NCI-H128 (cell line): Measurements from ENCODE around the gene DLG2.

ENCODE experiments used
- DNase-seq: peaks from one replicate; lab custom pipeline; 2025; ENCODE audit not compliant: unreplicated experiment; lab: John Stamatoyannopoulos, UW

DLG2 gene

DNA sequence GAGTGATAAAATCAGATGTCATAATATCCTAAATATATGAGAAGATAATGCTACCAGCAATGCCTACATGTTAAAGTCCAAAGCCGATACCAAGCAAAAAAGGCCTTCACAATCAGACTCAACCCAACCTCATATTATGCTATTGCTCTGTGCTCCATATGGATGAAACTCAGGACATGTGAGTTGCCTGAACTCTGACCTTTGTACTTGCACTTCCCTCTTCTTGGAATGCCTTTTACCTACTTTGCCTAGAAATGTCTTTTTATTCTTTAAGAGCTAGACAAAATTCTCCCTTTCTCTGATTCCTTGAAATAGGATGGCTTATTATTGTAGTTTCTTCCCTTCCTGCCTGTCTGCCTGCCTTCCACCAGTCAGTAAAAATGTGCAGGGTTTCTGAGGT, 1386.3 kb downstream of the DLG2 start:
- no peak for DNase-seq

DNA sequence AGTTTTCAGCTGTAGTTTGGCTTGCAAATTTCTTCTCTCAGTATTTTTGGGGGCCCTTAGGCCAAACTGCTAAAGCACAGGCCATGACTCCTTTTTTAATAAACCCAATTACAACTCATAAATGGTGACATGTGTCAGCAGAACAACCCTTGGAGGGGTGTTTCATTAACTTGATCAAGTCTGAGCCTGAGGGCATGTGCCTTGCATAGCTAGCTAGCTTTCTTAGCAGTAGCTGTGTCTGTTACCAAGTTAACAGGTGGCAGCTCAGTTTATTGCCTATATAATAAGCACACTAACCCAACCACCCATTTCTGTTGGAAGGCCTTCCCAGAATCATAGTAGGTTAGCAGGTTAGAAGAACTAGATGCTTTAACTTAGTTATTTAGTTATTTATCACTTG, 1390.7 kb downstream of the DLG2 start:
- no peak for DNase-seq

- DNase-seq: no peak
Measured at GRCh38 chr11:84234462-84235202, 1392.5 kb downstream of the DLG2 start.

DNA sequence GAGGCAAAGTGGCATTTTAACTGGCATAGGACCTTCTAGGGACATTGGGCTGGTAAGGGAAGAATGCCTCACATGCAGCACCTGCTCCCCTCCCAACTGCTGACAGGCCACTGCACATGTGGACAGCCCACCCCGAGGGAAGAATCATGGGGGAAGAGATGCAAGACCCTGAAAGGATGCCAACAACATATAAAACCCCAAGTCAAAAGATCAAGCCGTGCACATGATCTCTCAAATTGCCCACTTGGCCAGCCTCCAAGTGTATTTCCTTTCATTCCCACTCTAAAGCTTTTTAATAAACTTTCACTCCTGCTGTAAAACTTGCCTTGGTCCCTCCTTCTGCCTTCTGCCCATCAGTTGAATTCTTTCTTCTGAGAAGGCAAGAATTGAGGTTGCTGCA, 1393.1 kb downstream of the DLG2 start:
- DNase-seq: no peak

DNA sequence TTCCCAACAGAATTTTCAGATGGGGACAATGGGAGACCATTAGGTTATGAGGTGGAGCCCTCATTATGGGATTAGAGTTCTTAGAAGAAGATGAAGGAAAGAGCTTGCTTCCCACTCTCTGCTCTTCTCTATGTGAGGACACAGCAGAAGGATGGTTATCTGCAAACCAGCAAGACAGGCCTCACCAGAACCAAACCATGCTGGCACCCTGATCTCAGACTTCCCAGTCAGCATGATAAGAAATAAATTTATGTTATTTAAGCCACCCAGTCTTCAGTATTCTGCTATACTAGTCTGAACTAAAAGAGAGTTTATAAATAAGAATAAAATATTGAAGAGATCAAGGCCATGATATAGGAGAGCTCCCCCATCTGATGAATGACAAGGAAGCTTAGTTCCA, 1394.6 kb downstream of the DLG2 start:
- DNase-seq: no peak

GRCh38 chr11:84230402-84230801, 1396.7 kb downstream of the DLG2 start:
- no peak for DNase-seq

DNA sequence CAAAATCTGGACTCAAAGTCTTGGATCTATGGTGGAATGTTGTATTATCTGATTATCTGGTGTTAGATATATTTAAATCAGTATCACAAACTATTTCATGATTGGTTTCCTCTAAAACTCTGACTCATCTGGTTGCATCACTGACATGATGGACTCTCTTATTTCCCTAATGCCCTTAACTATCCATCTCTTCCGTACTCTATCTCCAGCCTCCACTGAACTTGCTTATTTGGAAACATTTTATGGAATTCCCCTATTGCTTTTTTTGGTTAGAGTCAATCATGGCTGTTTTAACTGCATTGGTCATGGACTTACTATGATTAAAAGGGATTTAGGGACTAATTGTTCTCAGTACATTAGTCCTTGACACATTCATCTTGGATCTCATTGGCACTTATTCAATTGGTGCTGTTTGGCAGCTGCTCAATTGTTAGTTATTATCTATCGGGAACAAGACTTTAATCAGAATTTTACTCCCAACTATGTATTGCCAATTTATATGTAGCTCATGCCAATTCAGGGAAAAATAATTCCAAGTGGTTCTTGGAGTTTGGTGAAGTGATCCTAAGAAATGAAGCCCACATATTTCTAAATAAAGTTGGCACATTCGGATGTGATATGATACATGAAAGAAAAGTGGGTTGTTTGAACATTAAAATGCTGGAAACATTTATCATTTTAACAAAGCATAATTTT, 1399.0 kb downstream of the DLG2 start:
- no peak for DNase-seq

GRCh38 chr11:84224042-84224441, 1403.1 kb downstream of the DLG2 start:
- DNase-seq: no peak

DNA sequence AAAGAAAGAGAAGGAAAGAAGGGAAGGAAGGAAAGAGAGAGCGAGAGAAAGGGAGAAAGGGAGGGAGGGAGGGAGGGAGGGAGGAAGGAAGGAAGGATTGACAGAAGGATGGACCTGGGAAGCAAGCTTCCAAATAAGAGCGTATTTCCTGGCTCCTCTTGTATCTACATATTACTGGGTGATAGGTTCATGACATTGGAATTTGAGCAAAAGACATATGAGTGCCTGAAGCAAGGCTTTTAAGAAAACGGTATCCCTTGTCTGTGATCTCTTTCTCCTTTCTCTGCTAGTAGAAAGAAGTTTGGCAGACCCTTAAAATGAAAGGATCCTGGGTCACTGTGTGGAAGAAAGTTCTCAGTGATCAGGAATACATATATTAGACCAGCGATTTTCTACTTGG, 1408.8 kb downstream of the DLG2 start:
- DNase-seq: no peak

- no peak for DNase-seq
Measured at GRCh38 chr11:84215672-84216071, 1411.5 kb downstream of the DLG2 start.

GRCh38 chr11:84214557-84214956, 1412.6 kb downstream of the DLG2 start:
- DNase-seq: no peak

DNA sequence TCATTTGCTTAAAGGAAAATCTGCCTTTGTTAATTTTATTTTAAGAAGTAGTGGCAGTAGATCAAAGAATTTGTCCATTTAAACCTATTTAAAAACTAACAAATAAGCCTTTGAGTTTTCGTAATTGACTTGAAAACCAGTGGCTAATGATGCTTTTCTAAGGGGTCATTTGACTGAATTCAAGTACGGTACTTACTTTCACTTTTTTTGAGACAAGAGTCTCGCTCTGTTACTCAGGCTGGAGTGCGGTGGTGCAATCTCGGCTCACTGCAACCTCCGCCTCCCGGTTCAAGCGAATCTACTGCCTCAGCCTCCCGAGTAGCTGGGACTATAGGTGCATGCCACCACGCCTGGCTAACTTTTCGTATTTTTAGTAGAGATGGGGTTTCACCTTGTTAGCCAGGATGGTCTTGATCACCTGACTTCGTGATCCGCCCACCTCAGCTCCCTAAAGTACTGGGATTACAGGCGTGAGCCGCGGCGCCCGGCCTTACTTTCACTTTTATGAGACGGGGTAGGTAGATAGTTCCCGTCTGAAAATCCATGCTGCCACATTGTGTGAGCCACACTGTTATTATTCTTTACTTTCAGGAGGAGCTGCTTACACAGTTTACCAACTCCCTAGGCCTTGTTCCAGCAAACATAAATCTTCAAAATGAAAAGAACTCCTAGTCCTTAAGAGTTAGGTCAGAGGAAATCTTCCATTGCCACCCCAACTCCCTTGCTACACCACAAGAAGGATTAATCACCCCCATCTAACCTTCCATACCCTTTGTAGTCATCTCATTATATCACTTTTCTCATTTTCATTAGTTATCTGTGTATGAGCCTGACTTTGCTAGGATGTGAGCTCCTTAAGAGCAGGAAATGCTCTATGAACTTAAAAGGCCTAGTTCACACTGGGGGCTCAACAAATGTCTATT, 1414.4 kb downstream of the DLG2 start:
- DNase-seq: no peak

DNA sequence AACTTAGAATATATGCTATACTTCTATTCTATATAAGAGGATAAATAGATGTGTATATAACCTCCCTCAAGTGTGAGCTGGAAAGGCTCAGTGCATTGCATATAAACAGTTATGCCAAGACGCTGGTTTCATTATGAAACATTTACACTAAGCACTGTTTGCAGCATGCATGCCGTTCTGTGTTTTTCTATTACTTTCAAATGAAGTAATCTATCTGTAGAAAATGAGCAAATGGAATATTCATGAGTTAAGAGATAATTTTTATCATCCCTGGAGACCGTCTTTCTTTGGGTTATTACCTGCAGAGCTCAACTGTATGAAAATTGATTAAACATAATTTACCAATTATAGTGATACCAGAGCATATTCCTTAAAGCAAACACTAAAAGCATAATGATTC, 1415.2 kb downstream of the DLG2 start:
- DNase-seq: no peak

DNA sequence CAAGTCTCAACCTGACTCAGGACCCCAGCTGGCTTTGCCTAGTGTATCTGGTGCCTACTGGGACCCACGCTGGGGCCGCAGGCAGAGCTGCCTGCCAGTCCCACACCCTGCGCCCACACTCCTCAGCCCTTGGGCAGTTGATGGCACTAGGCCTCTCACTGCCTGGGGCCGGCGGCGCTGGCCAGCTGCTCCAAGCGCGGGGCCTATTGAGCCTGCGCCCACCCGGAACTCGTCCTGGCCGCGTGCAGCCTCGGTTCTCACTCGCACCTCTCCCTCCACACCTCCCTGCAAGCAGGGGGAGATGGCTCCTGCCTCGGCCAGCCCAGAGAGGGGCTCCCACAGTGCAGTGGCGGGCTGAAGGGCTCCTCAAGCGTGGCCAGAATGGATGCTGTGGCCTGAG, 1432.4 kb downstream of the DLG2 start:
- DNase-seq: no peak

- DNase-seq: no peak
Measured at GRCh38 chr11:84193706-84194105, 1433.4 kb downstream of the DLG2 start.

GRCh38 chr11:84188521-84188920, 1438.6 kb downstream of the DLG2 start:
- no peak for DNase-seq

- DNase-seq: no peak
Measured at GRCh38 chr11:84173078-84173477, 1454.1 kb downstream of the DLG2 start.

DNA sequence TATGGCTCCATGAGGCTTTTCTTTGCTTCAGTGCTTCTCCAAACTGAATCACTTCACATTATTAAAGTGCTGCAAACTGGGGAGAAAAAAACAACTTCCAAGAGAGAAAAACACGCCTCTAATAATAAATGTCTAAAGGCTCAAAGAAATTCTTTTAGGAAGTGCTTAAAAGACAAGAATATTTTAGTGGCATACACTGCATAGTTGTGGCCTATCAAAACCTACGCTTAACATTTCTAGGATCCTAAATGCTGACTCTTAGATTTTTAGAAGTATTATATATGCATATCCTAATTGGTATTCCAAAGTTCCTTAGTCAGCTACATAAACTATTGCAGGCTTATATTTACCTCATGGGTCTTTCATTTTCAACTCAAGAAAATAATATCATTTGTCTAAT, 1462.0 kb downstream of the DLG2 start:
- DNase-seq: no peak

- DNase-seq: no peak
Measured at GRCh38 chr11:84164728-84165127, 1462.4 kb downstream of the DLG2 start.

GRCh38 chr11:84163116-84163515, 1464.0 kb downstream of the DLG2 start:
- DNase-seq: no peak

- DNase-seq: no peak
Measured at GRCh38 chr11:84157639-84158038, 1469.5 kb downstream of the DLG2 start.

DNA sequence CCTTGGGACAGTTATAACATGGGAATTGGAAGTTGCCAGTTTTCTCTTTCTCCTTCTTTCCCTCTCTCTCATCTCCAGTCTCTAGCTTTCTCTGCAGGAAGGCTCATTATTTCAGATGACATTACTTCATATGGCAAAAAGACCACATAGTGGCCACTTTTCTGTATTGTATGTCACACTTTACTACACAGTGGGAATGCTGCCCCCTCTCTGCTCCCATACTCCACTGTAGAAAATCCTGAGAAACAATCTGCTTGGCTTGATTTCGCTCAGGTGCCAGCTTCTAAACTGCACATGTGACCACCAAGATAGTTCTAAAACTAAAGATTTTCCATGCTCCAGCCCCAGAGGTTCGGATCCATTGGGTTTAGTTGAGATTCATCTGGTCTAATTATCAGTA, 1480.3 kb downstream of the DLG2 start:
- no peak for DNase-seq
